GM06990 (cell line): ENCODE data around the gene VWCE.

ENCODE experiments used
- DNase-seq: peaks from one replicate; pipeline ENCODE4 v3.0.0-alpha.2; 2011; ENCODE audit not compliant: insufficient read length; ENCODE audit errors: extremely low read depth
- H3K27me3 ChIP-seq: replicated peaks from 2 replicates; pipeline ENCODE4 v1.6.0; 2011; ENCODE audit warnings: low read length; ENCODE audit not compliant: control insufficient read depth, insufficient read depth
- H3K36me3 ChIP-seq: 2 replicates; pipeline ENCODE4 v1.5.1; 2011; ENCODE audit warnings: low read length; ENCODE audit not compliant: control insufficient read depth, insufficient read depth
- H3K4me3 ChIP-seq: replicated peaks from 2 replicates; pipeline ENCODE4 v1.5.1; 2011; ENCODE audit warnings: low read depth, mild to moderate bottlenecking, control low read depth, low read length
- TF ChIP-seq, protein P1 (sequence below): IDR thresholded peaks from 2 replicates; pipeline ENCODE4 v1.5.1; 2011; ENCODE audit warnings: low read length, control low read depth, mild to moderate bottlenecking, inconsistent platforms; ENCODE audit not compliant: insufficient read depth, poor library complexity, severe bottlenecking

The VWCE gene

DNA sequence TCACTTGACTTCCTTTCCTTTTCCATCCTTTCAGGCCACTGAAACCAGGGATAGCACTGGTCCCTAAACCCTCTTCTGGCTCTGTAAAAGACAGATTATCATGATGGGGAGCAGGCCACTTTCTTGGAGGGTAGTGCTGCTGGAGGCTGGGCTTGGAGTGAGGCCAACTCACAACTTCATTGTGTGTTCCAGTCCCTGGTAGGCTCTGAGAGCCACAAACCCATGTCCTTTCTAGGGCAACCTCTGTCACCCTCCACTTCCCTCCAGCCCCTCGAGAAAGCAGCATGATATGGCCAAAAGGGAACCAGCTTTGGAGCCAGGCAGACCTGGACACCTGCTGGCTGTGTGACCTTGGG, 40.2 kb upstream of the VWCE start:
- DNase-seq = no peak
- no peak overlapping the region for H3K4me3 ChIP-seq
- TF ChIP-seq, protein P1, sequence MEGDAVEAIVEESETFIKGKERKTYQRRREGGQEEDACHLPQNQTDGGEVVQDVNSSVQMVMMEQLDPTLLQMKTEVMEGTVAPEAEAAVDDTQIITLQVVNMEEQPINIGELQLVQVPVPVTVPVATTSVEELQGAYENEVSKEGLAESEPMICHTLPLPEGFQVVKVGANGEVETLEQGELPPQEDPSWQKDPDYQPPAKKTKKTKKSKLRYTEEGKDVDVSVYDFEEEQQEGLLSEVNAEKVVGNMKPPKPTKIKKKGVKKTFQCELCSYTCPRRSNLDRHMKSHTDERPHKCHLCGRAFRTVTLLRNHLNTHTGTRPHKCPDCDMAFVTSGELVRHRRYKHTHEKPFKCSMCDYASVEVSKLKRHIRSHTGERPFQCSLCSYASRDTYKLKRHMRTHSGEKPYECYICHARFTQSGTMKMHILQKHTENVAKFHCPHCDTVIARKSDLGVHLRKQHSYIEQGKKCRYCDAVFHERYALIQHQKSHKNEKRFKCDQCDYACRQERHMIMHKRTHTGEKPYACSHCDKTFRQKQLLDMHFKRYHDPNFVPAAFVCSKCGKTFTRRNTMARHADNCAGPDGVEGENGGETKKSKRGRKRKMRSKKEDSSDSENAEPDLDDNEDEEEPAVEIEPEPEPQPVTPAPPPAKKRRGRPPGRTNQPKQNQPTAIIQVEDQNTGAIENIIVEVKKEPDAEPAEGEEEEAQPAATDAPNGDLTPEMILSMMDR = no peak
- no peaks in the 10 kb centered on the region for H3K27me3 ChIP-seq
- H3K36me3 ChIP-seq = peaks cover 14% of the 10 kb centered on the region

DNA sequence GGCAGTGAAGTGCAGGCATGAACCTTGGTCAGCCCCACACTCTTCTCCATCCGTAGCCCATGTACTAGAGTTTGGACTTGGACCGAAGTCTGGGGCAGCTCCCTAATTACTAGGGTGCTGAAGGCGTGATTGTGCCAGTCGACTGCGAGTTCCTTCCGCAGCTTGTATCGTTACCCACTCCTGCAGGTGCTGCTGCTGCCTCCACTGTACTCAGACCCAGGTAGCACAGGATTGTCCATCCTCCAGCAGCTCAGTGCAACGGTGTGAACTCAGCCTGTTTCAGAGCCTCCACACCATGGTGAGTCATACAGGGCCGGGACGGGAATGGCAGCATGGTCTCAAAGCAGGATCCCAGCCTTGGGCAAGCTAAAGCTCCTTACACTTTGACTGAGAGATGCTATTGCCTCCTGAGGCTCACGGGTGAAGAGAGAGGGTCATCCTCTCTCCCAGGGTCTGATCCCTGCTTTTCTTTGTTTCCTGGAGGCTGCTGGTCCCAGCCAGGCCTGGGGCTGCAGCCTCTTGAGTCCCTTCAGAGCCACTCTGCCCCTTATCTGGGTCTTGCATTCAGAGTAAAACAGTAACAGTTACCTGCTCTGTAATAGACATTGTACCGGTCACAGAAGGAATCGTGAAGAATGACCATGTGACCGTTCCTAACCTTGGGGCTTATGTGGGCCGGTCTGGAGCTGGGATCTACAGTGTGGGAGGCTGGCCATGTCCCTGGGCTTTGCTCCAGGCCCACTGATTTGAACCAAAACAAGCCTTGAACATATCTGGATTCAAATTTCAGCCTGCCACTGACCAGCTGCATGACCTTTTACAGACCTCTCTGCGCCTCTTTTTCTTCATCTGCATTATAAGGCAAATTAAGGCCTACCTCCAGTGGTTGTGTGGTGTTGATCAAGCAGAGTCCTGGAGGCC, 39.6 kb upstream of the VWCE start:
- Histone ChIP-seq H3K27me3 (no peaks in the 10 kb centered on the region), H3K36me3 (peaks cover 14% of the 10 kb centered on the region), H3K4me3 (no peak overlapping the region)
- TF ChIP-seq, protein P1 = no peak
- DNase-seq = no peak

DNA sequence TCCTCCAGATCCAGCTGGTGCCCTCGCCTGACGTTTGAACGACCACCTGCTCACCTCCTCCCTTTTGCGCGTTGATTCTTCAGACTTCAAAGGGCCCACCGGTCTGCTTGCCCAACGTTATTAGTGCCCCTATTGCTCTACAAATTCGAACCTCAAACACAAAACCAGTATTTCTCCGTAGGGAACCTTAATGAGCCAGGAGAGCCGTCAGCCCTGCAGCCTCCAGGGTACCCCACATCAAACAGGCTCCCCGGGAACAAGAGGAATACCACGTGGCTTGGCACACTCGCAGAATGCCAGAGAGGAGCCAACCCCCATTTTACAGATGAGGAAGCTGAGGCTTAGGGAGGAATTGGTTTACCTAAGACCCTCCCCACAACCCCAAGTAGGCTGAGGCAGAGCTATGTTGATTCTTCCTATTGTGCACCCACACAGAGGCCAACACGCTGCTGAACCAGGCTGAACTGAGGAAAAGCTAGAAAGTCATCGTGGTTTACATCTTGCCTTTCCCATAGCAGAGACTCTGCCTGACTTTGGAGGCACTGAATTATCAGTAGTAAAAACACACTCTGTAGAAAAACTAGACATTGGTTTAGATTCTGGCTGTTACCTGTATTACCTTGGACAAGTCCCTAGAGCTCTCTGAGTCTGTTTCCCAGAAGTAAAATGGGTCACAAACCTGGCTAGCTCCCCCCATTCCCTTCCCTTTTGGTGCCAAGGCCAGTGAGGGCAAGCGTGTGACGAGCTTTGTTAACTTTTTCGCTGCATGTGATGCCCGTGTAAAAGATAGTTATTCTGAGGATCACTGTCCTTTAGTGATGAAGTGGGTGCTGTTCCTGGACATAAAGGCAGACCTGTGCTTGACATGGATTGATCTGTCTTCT, 38.7 kb upstream of the VWCE start:
- no peak for DNase-seq
- peaks cover 17% of the 10 kb centered on the region for H3K36me3 ChIP-seq
- H3K27me3 ChIP-seq = no peaks in the 10 kb centered on the region
- TF ChIP-seq, protein P1 = no peak
- peak overlapping the region; percentile 99 for H3K4me3 ChIP-seq

DNA sequence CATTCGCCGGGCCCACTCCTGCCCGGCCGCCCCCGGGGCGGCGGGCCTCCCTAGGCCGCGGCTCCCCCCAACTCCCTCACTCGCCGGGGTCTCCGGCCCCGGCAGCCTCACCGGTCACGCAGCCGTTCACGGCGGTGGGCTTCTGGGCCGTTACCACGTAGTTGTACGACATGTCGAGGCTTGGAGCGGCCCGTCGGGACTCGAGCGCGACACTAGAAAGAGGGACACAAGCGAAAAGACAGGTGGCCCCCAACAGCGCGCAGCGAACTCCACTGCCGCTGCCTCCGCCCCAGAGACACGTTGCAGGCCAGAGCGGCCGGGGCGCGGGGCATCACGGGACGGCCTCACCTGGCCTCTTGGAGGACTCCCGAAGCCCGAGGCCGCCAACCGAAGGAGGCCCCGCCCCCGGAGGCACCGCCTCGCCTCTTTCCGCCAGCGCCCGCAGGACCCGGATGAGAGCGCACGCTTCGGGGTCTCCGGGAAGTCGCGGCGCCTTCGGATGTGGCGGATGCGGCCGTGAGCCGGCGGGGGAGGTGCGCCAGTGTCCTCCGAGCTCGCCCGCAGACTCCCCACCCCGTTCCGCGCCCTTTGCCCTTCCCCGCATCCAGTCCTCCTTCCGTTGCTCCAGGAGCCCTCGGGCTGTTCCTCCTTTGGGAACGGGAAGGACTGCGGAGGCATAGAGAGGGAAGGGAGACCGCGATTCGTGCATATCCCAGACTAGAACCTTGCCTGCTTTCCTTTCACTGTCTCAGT, 37.9 kb upstream of the VWCE start, which contains the start of the genes DDB1 and TKFC:
Gene DDB1 (minus strand): TSS at position 309 of the 753 bp plus-strand sequence. CDS start 137 bp downstream, at position 172.
Gene TKFC (plus strand): TSS at position 432 of the 753 bp plus-strand sequence. CDS start 1,501 bp downstream, outside the sequence.
- TF ChIP-seq, protein P1 = no peak
- DNase-seq = peak; percentile 97
- Histone ChIP-seq H3K36me3 (peaks cover 13% of the 10 kb centered on the region), H3K27me3 (no peaks in the 10 kb centered on the region), H3K4me3 (peak within 1 kb of the TSS; percentile 99)

DNA sequence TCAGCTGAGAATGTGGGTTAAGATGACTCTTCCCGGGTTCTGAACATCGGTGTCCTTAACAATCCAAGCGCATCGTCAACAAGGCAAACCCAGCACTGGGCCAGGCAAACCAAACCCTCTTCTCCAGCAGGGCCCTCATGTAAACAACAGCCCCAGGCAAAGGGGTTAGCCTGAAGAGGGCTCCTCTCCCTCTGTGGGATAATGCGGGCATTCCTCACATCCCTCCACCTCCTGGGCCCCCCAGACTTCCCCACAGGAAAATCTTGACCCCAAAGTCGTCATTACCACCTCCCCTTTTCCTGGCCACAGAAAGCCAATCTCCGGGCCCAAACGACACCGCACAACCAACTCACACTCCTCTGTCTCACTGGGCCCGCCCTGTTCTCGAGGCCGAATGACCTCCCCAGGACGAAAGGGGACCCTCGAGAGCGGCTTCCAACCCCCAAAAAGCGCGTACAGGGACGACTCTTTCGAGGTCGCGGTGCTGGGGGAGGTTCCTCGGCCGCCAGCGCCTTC, 37.2 kb upstream of the VWCE start:
- DNase-seq = no peak
- Histone ChIP-seq H3K4me3 (peak overlapping the region; percentile 99), H3K27me3 (no peaks in the 10 kb centered on the region), H3K36me3 (peaks cover 13% of the 10 kb centered on the region)
- TF ChIP-seq, protein P1 = no peak
